SK-N-SH (cell line): ENCODE data around the gene MRPL36.

Experiments
- CTCF ChIP-seq: fragments of 200-600 bp; sonication (generic); IDR thresholded peaks from 2 replicates; pipeline ENCODE4 v1.6.1; 2017; ENCODE audit warnings: antibody characterized with exemption, mild to moderate bottlenecking, moderate library complexity
- EP300 ChIP-seq, 2 experiments: IDR thresholded peaks; 2 replicates each; pipeline versions ENCODE4 v1.4.0 to v1.6.1; 2012; ENCODE audit warnings: borderline replicate concordance in 1 of 2, low read depth in 1 of 2, low read length in 1 of 2
- MEF2A ChIP-seq: IDR thresholded peaks from 2 replicates; pipeline ENCODE4 v1.4.0; 2012; ENCODE audit warnings: low read depth, borderline replicate concordance
- MXI1 ChIP-seq: IDR thresholded peaks from 2 replicates; pipeline ENCODE4 v1.6.1; 2012; ENCODE audit warnings: mild to moderate bottlenecking, low read depth, low read length, improper control_type of control experiment
- NFIC ChIP-seq: IDR thresholded peaks from 2 replicates; pipeline ENCODE4 v1.4.0; 2012; ENCODE audit warnings: borderline replicate concordance
- PBX3 ChIP-seq: IDR thresholded peaks from 2 replicates; pipeline ENCODE4; 2012
- POLR2AphosphoS5 ChIP-seq: IDR thresholded peaks from 2 replicates; pipeline ENCODE4 v1.6.1; 2012; ENCODE audit warnings: low read depth, low read length
- RAD21 ChIP-seq: IDR thresholded peaks from 2 replicates; pipeline ENCODE4 v1.6.1; 2012; ENCODE audit warnings: mild to moderate bottlenecking, low read length
- RCOR1 ChIP-seq: fragments of 150-350 bp; IDR thresholded peaks from 2 replicates; pipeline ENCODE4 v1.6.1; 2017; ENCODE audit warnings: antibody characterized with exemption, low read length
- TAF1 ChIP-seq: IDR thresholded peaks from 2 replicates; pipeline ENCODE4 v1.6.1; 2012; ENCODE audit warnings: low read depth, mild to moderate bottlenecking, low read length, moderate library complexity, borderline replicate concordance
- YY1 ChIP-seq: IDR thresholded peaks from 2 replicates; pipeline ENCODE4 v1.4.0; 2012; ENCODE audit warnings: low read depth, mild to moderate bottlenecking
- TF ChIP-seq, protein P1 (sequence below): fragments of 150-350 bp; IDR thresholded peaks from 2 replicates; pipeline ENCODE4 v1.6.1; 2017; ENCODE audit warnings: antibody characterized with exemption, low read length, low read depth, borderline replicate concordance
- TF ChIP-seq, protein P2 (sequence below): IDR thresholded peaks from 2 replicates; pipeline ENCODE4 v1.4.0; 2012; ENCODE audit warnings: low read depth
- TF ChIP-seq, protein P3 (sequence below): IDR thresholded peaks from 2 replicates; pipeline ENCODE4 v1.6.1; 2012; ENCODE audit warnings: mild to moderate bottlenecking, low read depth, low read length, moderate library complexity

DNA sequence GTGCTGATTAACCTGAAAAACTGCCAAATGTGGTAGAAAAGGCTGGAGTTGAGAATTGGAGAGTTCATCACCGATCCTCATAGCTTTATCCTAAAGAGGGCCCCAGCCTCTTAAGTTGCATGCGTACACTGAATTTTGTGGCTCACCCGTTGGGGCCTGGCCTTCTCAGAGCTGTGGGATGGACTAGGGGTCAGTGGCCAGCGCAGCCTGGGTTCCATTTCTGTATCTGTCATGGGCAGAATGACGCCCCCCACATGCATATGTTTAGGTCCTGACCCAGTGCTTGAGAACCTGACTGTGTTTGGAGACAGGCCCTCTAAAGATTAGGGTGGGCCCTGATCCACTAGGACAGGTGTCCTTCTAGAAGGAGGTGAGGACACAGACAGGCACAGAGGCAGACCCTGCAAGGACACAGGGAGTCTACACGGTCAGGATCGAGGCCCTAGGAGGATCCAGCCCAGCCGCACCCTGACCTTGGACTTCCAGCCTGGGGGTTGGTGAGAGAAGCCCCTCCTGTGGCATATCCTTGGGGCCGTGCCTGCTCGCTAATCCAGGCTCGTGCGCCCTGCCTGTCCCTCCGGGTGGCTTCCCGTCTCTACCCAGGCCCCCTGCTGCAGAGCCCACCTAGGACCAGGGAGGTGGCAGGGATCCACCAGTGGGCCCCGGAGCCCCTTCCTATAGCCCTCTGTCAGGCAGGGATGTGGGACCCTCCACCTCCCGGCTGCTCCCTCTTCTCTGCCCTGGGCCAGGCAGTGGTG is 33.8 kb upstream of the MRPL36 start:
- TF ChIP-seq EP300 (IDR thresholded peaks at IDR 0.05; ENCODE audit: borderline replicate concordance in 1 of 2, low read depth in 1 of 2, low read length in 1 of 2) (no peak), CTCF (no peak), PBX3 (no peak), MEF2A (no peak), POLR2AphosphoS5 (no peak), TAF1 (no peak), NFIC (no peak), YY1 (no peak), MXI1 (no peak), RAD21 (no peak), RCOR1 (no peak)
- TF ChIP-seq, protein P1, sequence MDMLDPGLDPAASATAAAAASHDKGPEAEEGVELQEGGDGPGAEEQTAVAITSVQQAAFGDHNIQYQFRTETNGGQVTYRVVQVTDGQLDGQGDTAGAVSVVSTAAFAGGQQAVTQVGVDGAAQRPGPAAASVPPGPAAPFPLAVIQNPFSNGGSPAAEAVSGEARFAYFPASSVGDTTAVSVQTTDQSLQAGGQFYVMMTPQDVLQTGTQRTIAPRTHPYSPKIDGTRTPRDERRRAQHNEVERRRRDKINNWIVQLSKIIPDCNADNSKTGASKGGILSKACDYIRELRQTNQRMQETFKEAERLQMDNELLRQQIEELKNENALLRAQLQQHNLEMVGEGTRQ, result no peak
- TF ChIP-seq, protein P2, sequence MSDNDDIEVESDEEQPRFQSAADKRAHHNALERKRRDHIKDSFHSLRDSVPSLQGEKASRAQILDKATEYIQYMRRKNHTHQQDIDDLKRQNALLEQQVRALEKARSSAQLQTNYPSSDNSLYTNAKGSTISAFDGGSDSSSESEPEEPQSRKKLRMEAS, result no peak
- TF ChIP-seq, protein P3, sequence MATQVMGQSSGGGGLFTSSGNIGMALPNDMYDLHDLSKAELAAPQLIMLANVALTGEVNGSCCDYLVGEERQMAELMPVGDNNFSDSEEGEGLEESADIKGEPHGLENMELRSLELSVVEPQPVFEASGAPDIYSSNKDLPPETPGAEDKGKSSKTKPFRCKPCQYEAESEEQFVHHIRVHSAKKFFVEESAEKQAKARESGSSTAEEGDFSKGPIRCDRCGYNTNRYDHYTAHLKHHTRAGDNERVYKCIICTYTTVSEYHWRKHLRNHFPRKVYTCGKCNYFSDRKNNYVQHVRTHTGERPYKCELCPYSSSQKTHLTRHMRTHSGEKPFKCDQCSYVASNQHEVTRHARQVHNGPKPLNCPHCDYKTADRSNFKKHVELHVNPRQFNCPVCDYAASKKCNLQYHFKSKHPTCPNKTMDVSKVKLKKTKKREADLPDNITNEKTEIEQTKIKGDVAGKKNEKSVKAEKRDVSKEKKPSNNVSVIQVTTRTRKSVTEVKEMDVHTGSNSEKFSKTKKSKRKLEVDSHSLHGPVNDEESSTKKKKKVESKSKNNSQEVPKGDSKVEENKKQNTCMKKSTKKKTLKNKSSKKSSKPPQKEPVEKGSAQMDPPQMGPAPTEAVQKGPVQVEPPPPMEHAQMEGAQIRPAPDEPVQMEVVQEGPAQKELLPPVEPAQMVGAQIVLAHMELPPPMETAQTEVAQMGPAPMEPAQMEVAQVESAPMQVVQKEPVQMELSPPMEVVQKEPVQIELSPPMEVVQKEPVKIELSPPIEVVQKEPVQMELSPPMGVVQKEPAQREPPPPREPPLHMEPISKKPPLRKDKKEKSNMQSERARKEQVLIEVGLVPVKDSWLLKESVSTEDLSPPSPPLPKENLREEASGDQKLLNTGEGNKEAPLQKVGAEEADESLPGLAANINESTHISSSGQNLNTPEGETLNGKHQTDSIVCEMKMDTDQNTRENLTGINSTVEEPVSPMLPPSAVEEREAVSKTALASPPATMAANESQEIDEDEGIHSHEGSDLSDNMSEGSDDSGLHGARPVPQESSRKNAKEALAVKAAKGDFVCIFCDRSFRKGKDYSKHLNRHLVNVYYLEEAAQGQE, result no peak
